Peyer's patch (tissue), 4 donors: Measurements from ENCODE around the gene NUPR2. TPM values are rescaled to one million over a fixed set of nuclear protein-coding genes. Genes with fewer than 3 reads are reported as not detected.
"Not testable (repeated sequence)": the region's sequence is repeated elsewhere in the genome, so short reads cannot be mapped to it uniquely, and the experiment has no call there.

Experiments used
- DNase-seq, 3 donors: peaks; one replicate each; pipeline ENCODE4 v3.0.0-alpha.2; 2017 to 2019
- H3K27ac ChIP-seq, 4 donors: fragments of 200-600 bp; sonication (generic); one replicate each; pipeline ENCODE4 v1.5.1; 2016 to 2019
- H3K27me3 ChIP-seq, 2 donors: fragments of 200-600 bp; sonication (generic); one replicate each; pipeline ENCODE4 v1.5.1; 2019
- H3K36me3 ChIP-seq, 3 donors: fragments of 200-600 bp; sonication (generic); one replicate each; pipeline ENCODE4 v1.5.1; 2016 to 2019
- H3K4me1 ChIP-seq, 4 donors: fragments of 200-600 bp; sonication (generic); one replicate each; pipeline ENCODE4 v1.5.1; 2016 to 2019
- H3K4me3 ChIP-seq, 4 donors: fragments of 200-600 bp; sonication (generic); 1 replicate in 3 of 4; 2 replicates in 1 of 4; pipeline ENCODE4 v1.5.1; 2016 to 2019; ENCODE audit warnings: mild to moderate bottlenecking in 1 of 4
- H3K9me3 ChIP-seq, 4 donors: fragments of 200-600 bp; sonication (generic); one replicate each; pipeline ENCODE4 v1.5.1; 2016 to 2019; ENCODE audit warnings: mild to moderate bottlenecking in 1 of 4
- POLR2A ChIP-seq, 2 donors: fragments of 450-650 bp; IDR thresholded peaks; one replicate each; pipeline ENCODE4 v1.5.1; 2017; ENCODE audit warnings: antibody characterized with exemption in 2 of 2, mild to moderate bottlenecking in 2 of 2, moderate library complexity in 2 of 2
- total RNA-seq, 4 donors: library from RNA; depleted of rRNA; stranded (reverse); fragments of >200 nt; gene quantifications; one replicate each; pipeline ENCODE4 v1.1.0, GENCODE V29; 2016
- TF ChIP-seq, protein P1 (sequence below), 6 experiments: fragments of 450-650 bp in 4 of 6; fragments of 200-600 bp in 2 of 6; sonication (generic) in 1 of 6; IDR thresholded peaks; one replicate each; pipeline ENCODE4 v1.5.1; 2017 to 2019; ENCODE audit warnings: antibody characterized with exemption in 6 of 6, mild to moderate bottlenecking in 3 of 6, moderate library complexity in 1 of 6

Gene NUPR2
- total RNA-seq, 4 donors from 2014 or later, result not detected

GRCh38 chr7:56087445-56087844, 28.8 kb downstream of the NUPR2 start:
- H3K27me3 ChIP-seq, result no peaks in the 10 kb centered on the region
- H3K27ac ChIP-seq, result no peak overlapping the region
- peak in 1 of 3 donors; percentile 19 for DNase-seq
- H3K4me3 ChIP-seq, result no peak overlapping the region
- peaks cover 0 to 6% (median 0%) of the 10 kb centered on the region in 4 donors for H3K4me1 ChIP-seq
- H3K9me3 ChIP-seq, result no peaks in the 10 kb centered on the region
- peaks cover 0 to 7% (median 0%) of the 10 kb centered on the region in 3 donors for H3K36me3 ChIP-seq
- no peak for TF ChIP-seq POLR2A (IDR thresholded peaks at IDR 0.05)
- TF ChIP-seq, protein P1, sequence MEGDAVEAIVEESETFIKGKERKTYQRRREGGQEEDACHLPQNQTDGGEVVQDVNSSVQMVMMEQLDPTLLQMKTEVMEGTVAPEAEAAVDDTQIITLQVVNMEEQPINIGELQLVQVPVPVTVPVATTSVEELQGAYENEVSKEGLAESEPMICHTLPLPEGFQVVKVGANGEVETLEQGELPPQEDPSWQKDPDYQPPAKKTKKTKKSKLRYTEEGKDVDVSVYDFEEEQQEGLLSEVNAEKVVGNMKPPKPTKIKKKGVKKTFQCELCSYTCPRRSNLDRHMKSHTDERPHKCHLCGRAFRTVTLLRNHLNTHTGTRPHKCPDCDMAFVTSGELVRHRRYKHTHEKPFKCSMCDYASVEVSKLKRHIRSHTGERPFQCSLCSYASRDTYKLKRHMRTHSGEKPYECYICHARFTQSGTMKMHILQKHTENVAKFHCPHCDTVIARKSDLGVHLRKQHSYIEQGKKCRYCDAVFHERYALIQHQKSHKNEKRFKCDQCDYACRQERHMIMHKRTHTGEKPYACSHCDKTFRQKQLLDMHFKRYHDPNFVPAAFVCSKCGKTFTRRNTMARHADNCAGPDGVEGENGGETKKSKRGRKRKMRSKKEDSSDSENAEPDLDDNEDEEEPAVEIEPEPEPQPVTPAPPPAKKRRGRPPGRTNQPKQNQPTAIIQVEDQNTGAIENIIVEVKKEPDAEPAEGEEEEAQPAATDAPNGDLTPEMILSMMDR (IDR thresholded peaks at IDR 0.05), result no peak

GRCh38 chr7:56086761-56087160, 29.5 kb downstream of the NUPR2 start:
- Histone ChIP-seq H3K4me3 (no peak overlapping the region), H3K4me1 (no peaks in the 10 kb centered on the region), H3K27me3 (no peaks in the 10 kb centered on the region), H3K36me3 (peaks cover 0 to 7% (median 0%) of the 10 kb centered on the region in 3 donors), H3K9me3 (no peaks in the 10 kb centered on the region), H3K27ac (no peak overlapping the region)
- DNase-seq, result peak in 1 of 3 donors; percentile 24
- TF ChIP-seq, protein P1 (IDR thresholded peaks at IDR 0.05), result no peak
- no peak for TF ChIP-seq POLR2A (IDR thresholded peaks at IDR 0.05)

DNA sequence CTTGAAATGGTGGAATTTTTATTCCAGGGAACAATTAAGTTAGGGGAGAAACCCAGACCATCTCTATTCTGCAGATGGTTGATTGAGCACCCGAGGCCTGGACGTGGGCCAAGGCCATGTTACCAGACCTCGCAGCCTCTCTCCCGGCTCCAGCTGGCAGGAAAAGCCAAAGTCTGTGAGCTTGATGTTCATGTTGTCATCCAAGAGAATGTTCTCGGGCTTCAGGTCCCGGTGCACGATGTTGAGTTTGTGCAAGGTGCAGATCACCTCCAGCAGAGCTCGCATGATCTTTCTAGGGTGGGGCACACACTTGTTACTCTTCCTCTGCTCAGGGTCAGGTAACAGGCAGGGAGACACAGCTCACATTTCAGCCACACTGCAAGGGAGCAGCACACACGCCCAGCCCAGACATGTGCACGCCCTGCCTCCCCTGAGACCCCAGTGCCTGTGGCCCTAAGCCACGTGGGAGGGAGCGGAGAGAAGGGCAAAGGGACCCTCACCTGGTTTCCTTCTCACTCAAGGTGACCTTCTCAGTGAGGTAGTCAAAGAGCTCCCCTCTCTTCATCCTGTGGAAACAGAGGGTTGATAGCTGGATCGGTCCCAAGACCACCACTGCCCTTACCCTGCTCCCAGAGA, 32.9 kb downstream of the NUPR2 start:
- TF ChIP-seq POLR2A (IDR thresholded peaks at IDR 0.05), result no peak
- TF ChIP-seq, protein P1 (IDR thresholded peaks at IDR 0.05), result no peak
- peak in 1 of 3 donors; percentile 42 for DNase-seq
- Histone ChIP-seq H3K4me1 (peaks cover 0 to 13% (median 0%) of the 10 kb centered on the region in 4 donors), H3K27ac (no peak overlapping the region), H3K27me3 (no peaks in the 10 kb centered on the region), H3K4me3 (no peak overlapping the region), H3K9me3 (no peaks in the 10 kb centered on the region), H3K36me3 (peaks cover 0 to 18% (median 0%) of the 10 kb centered on the region in 3 donors)

DNA sequence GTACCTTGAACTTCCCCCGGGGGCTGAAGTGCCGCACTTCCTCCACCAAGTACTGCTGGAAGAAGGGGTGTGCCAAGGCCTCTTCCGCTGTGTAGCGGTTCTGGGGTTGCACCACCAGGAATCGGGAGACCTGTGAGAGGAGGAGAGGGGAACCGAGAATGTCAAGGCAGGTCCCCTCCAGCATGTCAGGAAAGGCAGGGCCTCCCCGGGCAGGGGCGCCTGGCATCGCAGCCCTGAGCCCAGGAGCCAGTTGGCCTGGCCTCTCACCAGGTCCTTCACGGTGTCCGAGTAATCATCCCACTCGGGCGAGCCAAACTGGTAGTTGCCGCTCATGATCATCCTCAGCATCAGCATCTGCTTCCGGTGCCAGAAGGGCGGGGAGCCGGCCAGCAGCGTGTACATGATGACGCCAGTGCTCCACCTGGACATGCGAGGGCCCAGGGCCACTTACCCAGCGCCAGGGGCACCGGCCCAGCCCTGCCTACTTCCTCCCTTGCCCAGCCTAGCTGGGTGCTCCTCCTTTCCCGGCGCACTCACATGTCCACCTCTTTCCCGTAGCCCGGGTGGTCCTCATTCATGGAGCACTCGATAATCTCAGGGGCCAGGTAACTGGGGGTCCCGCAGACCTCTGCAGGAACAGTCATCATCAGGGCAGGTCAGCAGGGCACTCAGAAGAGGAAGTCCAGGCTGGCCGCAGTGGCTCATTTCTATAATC, 34.4 kb downstream of the NUPR2 start:
- Histone ChIP-seq H3K4me3 (no peak overlapping the region), H3K4me1 (peaks cover 0 to 13% (median 0%) of the 10 kb centered on the region in 4 donors), H3K27me3 (no peaks in the 10 kb centered on the region), H3K9me3 (no peaks in the 10 kb centered on the region), H3K36me3 (peaks cover 0 to 20% (median 0%) of the 10 kb centered on the region in 3 donors), H3K27ac (no peak overlapping the region)
- no peak for TF ChIP-seq POLR2A (IDR thresholded peaks at IDR 0.05)
- TF ChIP-seq, protein P1 (IDR thresholded peaks at IDR 0.05), result no peak
- peak in 1 of 3 donors; percentile 24 for DNase-seq

GRCh38 chr7:56080726-56081435, 35.3 kb downstream of the NUPR2 start:
- H3K9me3 ChIP-seq, H3K27me3 ChIP-seq, H3K4me3 ChIP-seq: not testable (repeated sequence)
- peak overlapping the region in 1 of 4 donors; percentile 70 for H3K27ac ChIP-seq
- H3K4me1 ChIP-seq, result peaks cover 0 to 13% (median 0%) of the 10 kb centered on the region in 4 donors
- H3K36me3 ChIP-seq, result peaks cover 0 to 19% (median 0%) of the 10 kb centered on the region in 3 donors
- DNase-seq, result peak in 1 of 3 donors; percentile 15
